ENCODE measurements around the gene NTM.
"Not testable (repeated sequence)": the region's sequence is repeated elsewhere in the genome, so short reads cannot be mapped to it uniquely, and the experiment has no call there.

Gene NTM

DNA sequence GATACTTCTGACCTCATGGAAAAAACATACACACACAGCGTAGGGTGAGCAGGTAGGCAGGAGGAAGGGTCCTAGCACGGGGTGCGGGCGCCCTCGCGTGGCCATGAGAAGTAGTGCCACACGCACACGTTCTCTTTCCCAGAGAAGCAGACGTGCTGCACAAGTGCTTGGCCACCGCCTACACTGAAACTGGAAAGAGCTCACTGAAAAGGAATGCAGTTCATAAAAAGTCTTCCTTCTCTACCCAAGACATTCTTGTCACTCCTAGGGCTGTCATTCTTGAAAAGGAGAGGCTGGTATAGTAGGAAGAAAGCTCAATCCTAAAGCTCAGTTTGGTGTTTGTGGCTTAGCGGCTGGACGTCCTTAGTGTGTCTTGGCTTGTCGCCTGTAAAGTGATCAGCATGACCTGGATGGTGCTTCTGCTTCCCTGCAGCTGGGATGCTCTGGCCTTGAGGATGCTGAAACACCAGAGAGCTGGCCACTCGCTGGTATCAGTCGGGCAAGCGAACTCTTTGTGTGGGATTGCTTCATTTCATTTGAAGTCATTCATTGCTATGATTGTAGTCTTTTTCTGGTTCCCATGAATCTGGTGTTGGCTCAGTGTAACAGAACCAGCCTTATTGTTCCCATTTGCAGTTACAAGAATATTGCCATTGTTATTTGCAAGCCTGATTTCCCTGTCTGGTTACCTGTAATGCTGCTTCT lies 303.8 kb downstream of the NTM start:
- H3K27ac ChIP-seq = no peak overlapping the region
- TF ChIP-seq, protein P1, sequence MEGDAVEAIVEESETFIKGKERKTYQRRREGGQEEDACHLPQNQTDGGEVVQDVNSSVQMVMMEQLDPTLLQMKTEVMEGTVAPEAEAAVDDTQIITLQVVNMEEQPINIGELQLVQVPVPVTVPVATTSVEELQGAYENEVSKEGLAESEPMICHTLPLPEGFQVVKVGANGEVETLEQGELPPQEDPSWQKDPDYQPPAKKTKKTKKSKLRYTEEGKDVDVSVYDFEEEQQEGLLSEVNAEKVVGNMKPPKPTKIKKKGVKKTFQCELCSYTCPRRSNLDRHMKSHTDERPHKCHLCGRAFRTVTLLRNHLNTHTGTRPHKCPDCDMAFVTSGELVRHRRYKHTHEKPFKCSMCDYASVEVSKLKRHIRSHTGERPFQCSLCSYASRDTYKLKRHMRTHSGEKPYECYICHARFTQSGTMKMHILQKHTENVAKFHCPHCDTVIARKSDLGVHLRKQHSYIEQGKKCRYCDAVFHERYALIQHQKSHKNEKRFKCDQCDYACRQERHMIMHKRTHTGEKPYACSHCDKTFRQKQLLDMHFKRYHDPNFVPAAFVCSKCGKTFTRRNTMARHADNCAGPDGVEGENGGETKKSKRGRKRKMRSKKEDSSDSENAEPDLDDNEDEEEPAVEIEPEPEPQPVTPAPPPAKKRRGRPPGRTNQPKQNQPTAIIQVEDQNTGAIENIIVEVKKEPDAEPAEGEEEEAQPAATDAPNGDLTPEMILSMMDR (conservative IDR thresholded peaks at IDR 0.05) = peak; percentile 99

DNA sequence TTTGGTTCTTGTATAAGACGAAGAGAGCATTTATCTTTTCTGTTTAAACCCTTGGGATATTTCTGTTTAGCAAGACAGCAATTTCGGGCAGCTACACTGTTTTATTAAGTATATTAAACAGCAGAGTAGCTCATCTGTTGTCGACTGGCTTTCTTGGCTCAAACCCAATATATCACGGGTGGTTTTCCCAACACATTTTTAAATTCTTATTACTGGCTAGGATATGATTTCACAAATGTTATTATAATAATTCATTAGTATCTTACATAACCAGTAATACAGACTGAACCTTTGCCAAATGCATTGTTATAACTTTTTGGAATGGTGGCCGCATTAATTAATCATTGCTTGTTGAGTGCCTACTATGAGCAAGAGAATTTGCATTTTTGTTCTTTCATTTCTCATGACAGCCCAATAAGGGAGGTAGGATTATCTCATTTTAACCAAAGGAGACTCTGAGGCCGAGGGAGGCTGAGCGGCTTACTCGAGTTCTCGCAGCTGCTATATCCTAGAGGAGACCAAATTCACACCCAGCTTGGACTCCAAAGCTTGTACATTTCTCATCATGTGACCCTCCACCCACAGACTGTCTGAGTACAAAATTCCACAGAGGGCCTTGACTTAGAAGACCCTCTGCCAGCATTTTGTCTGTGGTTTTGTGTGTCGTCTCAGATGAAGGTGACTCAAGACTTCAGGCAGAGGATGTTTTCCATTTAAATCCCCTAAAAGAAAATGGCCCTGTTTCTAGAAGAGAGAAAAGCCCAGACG lies 304.9 kb downstream of the NTM start:
- H3K27ac ChIP-seq = no peak overlapping the region
- TF ChIP-seq, protein P1 (conservative IDR thresholded peaks at IDR 0.05) = no peak

DNA sequence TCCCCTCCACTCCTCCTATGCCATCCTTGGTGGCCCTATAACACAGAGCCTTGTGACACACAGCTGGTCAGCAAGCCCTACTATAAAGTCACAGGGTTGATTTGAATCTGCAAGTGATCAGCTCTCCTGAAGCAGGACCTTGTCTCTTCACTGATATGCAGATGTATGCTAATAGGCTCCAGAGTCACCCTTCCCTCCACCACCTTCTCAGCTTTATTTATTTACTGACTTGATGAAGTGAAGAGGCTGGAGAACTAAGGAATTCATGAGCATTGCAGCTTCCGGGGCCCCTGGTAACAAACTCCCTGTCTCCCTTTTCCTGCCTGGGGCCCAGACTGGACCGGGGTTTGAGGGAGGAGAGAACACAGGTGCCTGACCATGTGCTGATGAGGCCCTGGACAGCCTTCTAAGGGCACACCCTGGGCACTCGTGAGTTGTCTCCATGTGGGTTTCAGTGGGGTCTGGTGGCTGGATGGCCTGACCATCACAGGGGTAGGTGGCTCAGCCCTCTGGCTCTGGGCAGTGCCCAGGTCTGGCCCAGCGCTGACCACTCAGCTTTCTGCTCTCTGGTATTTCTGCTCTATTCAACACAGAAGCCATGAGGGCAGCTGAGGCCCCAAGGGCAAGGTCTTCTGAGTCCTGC lies 307.5 kb downstream of the NTM start:
- TF ChIP-seq, protein P1 (conservative IDR thresholded peaks at IDR 0.05) = no peak
- no peak overlapping the region for H3K27ac ChIP-seq

DNA sequence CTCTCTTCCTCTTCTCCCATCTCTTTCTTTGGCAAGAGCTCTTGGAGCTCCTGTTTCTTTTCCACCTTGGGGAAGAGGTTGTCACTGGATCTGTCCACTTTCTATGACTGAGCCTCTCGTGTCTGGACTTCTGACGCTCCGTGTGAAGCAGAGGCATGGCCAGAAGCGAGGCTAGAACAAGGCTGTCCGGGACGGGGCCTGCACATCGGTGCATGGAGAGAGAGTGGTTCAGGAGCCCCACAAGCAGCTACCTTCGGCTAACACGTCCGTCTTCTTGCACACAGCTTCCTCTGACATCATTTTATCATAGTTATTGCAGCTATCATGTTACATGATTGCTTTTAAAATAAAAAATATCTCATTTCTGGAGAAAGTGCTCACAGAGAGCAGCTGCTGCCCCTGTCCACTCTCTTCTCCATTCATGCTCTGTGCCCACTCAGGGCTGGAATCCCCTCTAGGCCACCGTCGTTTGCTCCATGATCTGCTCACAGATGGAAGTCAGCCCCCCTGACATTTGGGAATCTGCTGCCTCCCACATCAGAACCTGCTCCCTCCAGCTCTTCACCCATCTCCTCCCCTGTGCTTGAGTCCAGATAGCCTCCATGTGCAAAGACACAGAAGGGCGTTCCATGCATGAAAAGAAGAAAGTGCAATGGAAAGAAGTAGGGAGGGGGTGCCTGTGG lies 308.4 kb downstream of the NTM start:
- no peak overlapping the region for H3K27ac ChIP-seq

DNA sequence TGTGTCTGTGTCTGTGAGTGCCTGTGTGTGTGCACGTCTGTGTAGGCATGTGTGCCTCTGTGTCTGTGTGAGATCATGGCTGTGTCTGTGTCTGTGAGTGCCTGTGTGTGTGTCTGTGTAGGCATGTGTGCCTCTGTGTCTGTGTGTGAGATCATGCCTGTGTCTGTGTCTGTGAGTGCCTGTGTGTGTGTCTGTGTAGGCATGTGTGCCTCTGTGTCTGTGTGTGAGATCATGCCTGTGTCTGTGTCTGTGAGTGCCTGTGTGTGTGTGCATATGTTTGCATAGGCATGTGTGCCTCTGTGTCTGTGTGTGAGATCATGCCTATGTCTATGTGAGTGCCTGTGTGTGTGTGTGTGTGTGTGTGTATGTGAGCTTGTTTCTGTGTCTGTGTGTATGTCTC lies 310.0 kb downstream of the NTM start:
- not testable (repeated sequence) for H3K27ac ChIP-seq

More for the DNA sequence above, 308.4 kb downstream of the NTM start:
- TF ChIP-seq, protein P1 (conservative IDR thresholded peaks at IDR 0.05) = no peak

DNA sequence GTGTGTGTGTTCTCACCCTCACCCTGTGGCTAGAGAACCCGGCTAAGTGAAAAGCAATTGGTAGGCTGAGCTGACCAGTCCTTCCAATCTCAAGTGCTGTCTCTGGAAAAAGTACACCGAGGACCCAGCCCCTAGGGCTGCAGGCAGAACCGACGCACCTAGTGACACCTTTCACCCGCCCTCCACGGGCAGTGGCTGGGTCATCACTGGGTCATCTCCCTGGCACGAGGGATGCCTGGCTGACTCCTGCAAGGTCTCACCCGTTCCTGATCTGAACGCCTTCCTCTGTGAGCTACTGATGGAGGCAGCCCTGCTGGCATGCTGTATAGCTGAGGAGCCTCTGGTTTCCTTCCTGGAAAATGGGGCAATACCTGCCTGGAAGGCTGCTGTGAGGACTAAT lies 311.5 kb downstream of the NTM start:
- TF ChIP-seq, protein P1 (conservative IDR thresholded peaks at IDR 0.05) = no peak
- no peak overlapping the region for H3K27ac ChIP-seq

DNA sequence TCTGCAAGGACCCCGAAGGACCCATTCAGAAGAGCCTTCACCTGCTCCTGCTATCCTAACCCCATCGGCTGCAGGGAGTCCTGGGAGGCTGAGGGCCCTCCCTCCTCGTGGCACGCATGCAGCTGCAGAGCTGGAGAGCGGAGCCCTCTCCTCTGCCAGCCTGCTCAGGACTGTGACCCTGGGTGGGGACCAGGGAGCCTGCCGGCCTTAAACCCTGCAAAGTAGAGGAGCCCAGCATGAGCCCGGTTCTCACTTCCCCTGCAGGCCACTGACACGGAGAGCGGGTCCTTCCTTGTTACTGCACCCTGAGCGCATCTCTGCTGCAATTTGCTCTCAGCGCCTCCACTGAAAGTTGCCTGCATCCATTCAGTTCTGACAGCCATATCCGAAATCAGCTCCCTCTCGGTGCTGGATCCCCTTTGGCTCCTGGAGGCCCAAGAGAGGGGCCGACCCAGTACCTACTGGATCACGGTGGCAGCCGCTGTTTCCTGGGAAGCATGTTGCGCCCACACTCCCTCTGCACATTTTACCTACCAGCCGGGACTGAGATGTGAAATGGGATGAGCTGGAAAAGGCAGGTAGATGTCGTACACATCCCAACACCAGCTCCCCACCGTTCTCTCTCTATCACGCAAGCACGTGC lies 312.1 kb downstream of the NTM start:
- H3K27ac ChIP-seq = no peak overlapping the region
- TF ChIP-seq, protein P1 (conservative IDR thresholded peaks at IDR 0.05) = no peak

Data from VCaP (cell line).